OCI-LY1 (cell line): Measurements from ENCODE around the gene DHDH.

Experiments used
- H2AFZ ChIP-seq: fragments of 200-600 bp; sonication (generic), shearing (Covaris generic); 2 replicates; pipeline ENCODE4 v1.6.0; 2014; ENCODE audit warnings: antibody characterized with exemption, mild to moderate bottlenecking, low read length
- H3F3A ChIP-seq: fragments of 200-600 bp; sonication (generic), shearing (Covaris generic); 2 replicates; pipeline ENCODE4 v1.6.0; 2014; ENCODE audit warnings: mild to moderate bottlenecking, antibody characterized with exemption, low read length, moderate library complexity; ENCODE audit not compliant: insufficient read depth
- H3K27ac ChIP-seq: fragments of 200-600 bp; sonication (generic); 2 replicates; pipeline ENCODE4 v1.5.1; 2014; ENCODE audit warnings: low read length, mixed run types, mild to moderate bottlenecking, low read depth; ENCODE audit not compliant: poor library complexity, severe bottlenecking
- H3K27me3 ChIP-seq: fragments of 200-600 bp; sonication (generic); 2 replicates; pipeline ENCODE4 v1.6.0; 2014; ENCODE audit warnings: antibody characterized with exemption, mild to moderate bottlenecking, low read length, moderate library complexity; ENCODE audit not compliant: insufficient read depth
- H3K36me3 ChIP-seq: fragments of 200-600 bp; sonication (generic); 2 replicates; pipeline ENCODE4 v1.6.1; 2014; ENCODE audit warnings: mild to moderate bottlenecking, antibody characterized with exemption, low read length, moderate library complexity, mixed read lengths; ENCODE audit not compliant: insufficient read depth
- H3K4me1 ChIP-seq: fragments of 200-600 bp; sonication (generic); 2 replicates; pipeline ENCODE4 v1.5.1; 2014; ENCODE audit warnings: mild to moderate bottlenecking, low read length, moderate library complexity; ENCODE audit not compliant: insufficient read depth, severe bottlenecking
- H3K4me2 ChIP-seq: fragments of 200-600 bp; sonication (generic), shearing (Covaris generic); 2 replicates; pipeline ENCODE4 v1.6.1; 2014; ENCODE audit warnings: low read length
- H3K4me3 ChIP-seq: fragments of 200-600 bp; sonication (generic); 2 replicates; pipeline ENCODE4 v1.5.1; 2014; ENCODE audit warnings: low read length, low read depth, mild to moderate bottlenecking, mixed read lengths; ENCODE audit not compliant: poor library complexity, severe bottlenecking
- H3K79me2 ChIP-seq: fragments of 200-600 bp; shearing (Covaris generic); 2 replicates; pipeline ENCODE4 v1.6.1; 2016; ENCODE audit warnings: mixed run types, low read length, mixed read lengths; ENCODE audit not compliant: insufficient read depth
- H3K9ac ChIP-seq: fragments of 200-600 bp; sonication (generic), shearing (Covaris generic); 2 replicates; pipeline ENCODE4 v1.6.1; 2014; ENCODE audit warnings: mild to moderate bottlenecking, low read length, mixed read lengths
- H3K9me2 ChIP-seq: fragments of 200-600 bp; sonication (generic), shearing (Covaris generic); 2 replicates; pipeline ENCODE4 v1.6.1; 2014; ENCODE audit warnings: low read depth, mild to moderate bottlenecking, low read length, mixed read lengths
- H3K9me3 ChIP-seq: fragments of 200-600 bp; shearing (Covaris generic); 2 replicates; pipeline ENCODE4 v1.6.1; 2014; ENCODE audit warnings: low read length, mixed read lengths
- H4K20me1 ChIP-seq: fragments of 200-600 bp; sonication (generic), shearing (Covaris generic); 2 replicates; pipeline ENCODE4 v1.6.0; 2016; ENCODE audit warnings: mild to moderate bottlenecking, low read length; ENCODE audit not compliant: insufficient read depth
- CTCF ChIP-seq: fragments of 200-600 bp; sonication (generic), shearing (Covaris generic); IDR thresholded peaks from 2 replicates; pipeline ENCODE4 v1.5.1; 2017; ENCODE audit warnings: mild to moderate bottlenecking, antibody characterized with exemption, low read length, moderate library complexity, mixed read lengths
- EZH2 ChIP-seq: fragments of 200-600 bp; sonication (generic), shearing (Covaris generic); IDR thresholded peaks from 2 replicates; pipeline ENCODE4 v1.8.0; 2017; ENCODE audit warnings: borderline replicate concordance, mixed run types, mild to moderate bottlenecking, antibody characterized with exemption, low read length, moderate library complexity, mixed read lengths

Gene DHDH

GRCh38 chr19:48910803-48911202 is 22.7 kb upstream of the DHDH start:
- H4K20me1 ChIP-seq, result no peaks in the 10 kb centered on the region
- no peak for TF ChIP-seq CTCF
- no peak for TF ChIP-seq EZH2
- H3K4me1 ChIP-seq, result no peaks in the 10 kb centered on the region
- H3K27me3 ChIP-seq, result no peaks in the 10 kb centered on the region
- H3K79me2 ChIP-seq, result no peaks in the 10 kb centered on the region
- H3K36me3 ChIP-seq, result peaks cover 51% of the 10 kb centered on the region
- no peak overlapping the region for H3K27ac ChIP-seq
- H3K9ac ChIP-seq, result no peak overlapping the region
- no peaks in the 10 kb centered on the region for H3F3A ChIP-seq
- no peak overlapping the region for H3K4me2 ChIP-seq
- H2AFZ ChIP-seq, result no peak overlapping the region
- H3K9me2 ChIP-seq, result no peaks in the 10 kb centered on the region
- no peaks in the 10 kb centered on the region for H3K9me3 ChIP-seq
- no peak overlapping the region for H3K4me3 ChIP-seq

- Histone ChIP-seq H3K9me2 (no peaks in the 10 kb centered on the region), H3K36me3 (peaks cover 53% of the 10 kb centered on the region)
Measured at GRCh38 chr19:48913114-48913889, 20.2 kb upstream of the DHDH start.

GRCh38 chr19:48914181-48914580 is 19.3 kb upstream of the DHDH start:
- Histone ChIP-seq H3K9me2 (no peaks in the 10 kb centered on the region), H3K27me3 (no peaks in the 10 kb centered on the region), H4K20me1 (no peaks in the 10 kb centered on the region), H3K4me1 (peaks cover 11% of the 10 kb centered on the region), H3K9me3 (no peaks in the 10 kb centered on the region), H3F3A (no peaks in the 10 kb centered on the region), H2AFZ (no peak overlapping the region), H3K4me3 (no peak overlapping the region), H3K79me2 (no peaks in the 10 kb centered on the region), H3K4me2 (no peak overlapping the region), H3K36me3 (peaks cover 61% of the 10 kb centered on the region), H3K27ac (no peak overlapping the region), H3K9ac (no peak overlapping the region)
- TF ChIP-seq EZH2 (no peak), CTCF (no peak)

More at GRCh38 chr19:48913114-48913889, 20.2 kb upstream of the DHDH start:
- no peak overlapping the region for H2AFZ ChIP-seq
- no peak overlapping the region for H3K9ac ChIP-seq
- H3K27me3 ChIP-seq, result no peaks in the 10 kb centered on the region
- TF ChIP-seq EZH2 (no peak), CTCF (no peak)
- H3K9me3 ChIP-seq, result no peaks in the 10 kb centered on the region
- no peak overlapping the region for H3K4me2 ChIP-seq
- peaks cover 7% of the 10 kb centered on the region for H3K4me1 ChIP-seq
- no peaks in the 10 kb centered on the region for H4K20me1 ChIP-seq
- no peaks in the 10 kb centered on the region for H3F3A ChIP-seq
- no peak overlapping the region for H3K27ac ChIP-seq
- no peak overlapping the region for H3K4me3 ChIP-seq
- H3K79me2 ChIP-seq, result no peaks in the 10 kb centered on the region
